K562 (cell line): ENCODE measurements around the gene ARHGEF6. TPM values are rescaled to one million over a fixed set of nuclear protein-coding genes. Genes with fewer than 3 reads are reported as not detected.

ENCODE experiments used
- ATAC-seq: fragments of 200-7000 bp; cut with Tn5 transposase; 3 replicates; pipeline ENCODE4 v1.9.1; 2020; ENCODE audit warnings: moderate library complexity
- BruUV-seq: library from RNA; stranded (reverse); fragments of 400-500 nt; replicated peaks from 2 replicates; lab custom pipeline; 2021; lab: Mats Ljungman, UMichigan
- CTCF ChIA-PET: fragments of 300-600 bp; formaldehyde crosslinking; extraction: SDS; loops from one replicate; lab custom pipeline; 2021; ENCODE audit warnings: low intra/inter-chr PET ratio; lab: Yijun Ruan, JAX
- POLR2A ChIA-PET: fragments of 300-600, 350-650 bp; sonication (Branson Sonifier 250); formaldehyde crosslinking; extraction: SDS; loops from one replicate; lab custom pipeline; 2021; ENCODE audit warnings: antibody characterized with exemption, inconsistent platforms; lab: Yijun Ruan, JAX
- DNase-seq, 4 experiments: peaks; one replicate each; pipeline versions ENCODE4 v3.0.0 to v3.0.0-alpha.2; 2011 to 2018; ENCODE audit warnings: low spot score in 3 of 4, mixed read lengths in 3 of 4; ENCODE audit errors: extremely low read depth in 1 of 4
- FAIRE-seq: peaks from 2 replicates; lab custom pipeline; 2011; peaks lifted over from hg19 to GRCh38; lab: Jason Lieb, UNC
- H2AFZ ChIP-seq: 2 replicates; pipeline ENCODE4 v1.6.0; 2011; ENCODE audit warnings: low read depth, low read length, control low read depth, inconsistent platforms
- H3K27ac ChIP-seq: fragments of 200-600 bp; 3 replicates; pipeline ENCODE4 v1.8.0; 2011; ENCODE audit warnings: low read depth, mild to moderate bottlenecking, control low read depth, inconsistent platforms, low read length, moderate library complexity, mixed read lengths; ENCODE audit errors: extremely low read depth
- H3K27me3 ChIP-seq, 2 experiments: fragments of 300-600 bp in 1 of 2; 2 replicates in 1 of 2; 3 replicates in 1 of 2; pipeline versions ENCODE4 v1.6.0 to v1.8.0; 2011; ENCODE audit warnings: inconsistent platforms in 2 of 2, low read length in 2 of 2, mild to moderate bottlenecking in 1 of 2, mixed read lengths in 1 of 2, moderate library complexity in 1 of 2; ENCODE audit not compliant: control insufficient read depth in 2 of 2, insufficient read depth in 2 of 2
- H3K36me3 ChIP-seq: fragments of 300-600 bp; 3 replicates; pipeline ENCODE4 v1.8.0; 2011; ENCODE audit warnings: mild to moderate bottlenecking, low read length, inconsistent platforms; ENCODE audit not compliant: control insufficient read depth, insufficient read depth
- H3K4me1 ChIP-seq, 2 experiments: fragments of 200-600 bp in 1 of 2; replicated peaks in 1 of 2; 2 replicates in 1 of 2; 3 replicates in 1 of 2; pipeline versions ENCODE4 v1.5.1 to v1.8.0; 2011; ENCODE audit warnings: inconsistent platforms in 2 of 2, low read length in 2 of 2, mild to moderate bottlenecking in 1 of 2, mixed read lengths in 1 of 2, moderate library complexity in 1 of 2; ENCODE audit not compliant: control insufficient read depth in 2 of 2, insufficient read depth in 2 of 2
- H3K4me2 ChIP-seq: 2 replicates; pipeline ENCODE4 v1.6.1; 2011; ENCODE audit warnings: low read length, control low read depth, inconsistent platforms, mixed read lengths; ENCODE audit not compliant: insufficient read depth
- H3K4me3 ChIP-seq: fragments of 200-600 bp; sonication (generic), shearing (Covaris generic); 2 replicates; pipeline ENCODE4 v1.5.1; 2016; ENCODE audit warnings: control low read depth, inconsistent platforms
- H3K79me2 ChIP-seq: fragments of 200-600 bp; 3 replicates; pipeline ENCODE4 v1.8.0; 2011; ENCODE audit warnings: low read length, inconsistent platforms; ENCODE audit not compliant: control insufficient read depth, insufficient read depth
- H3K9ac ChIP-seq, 2 experiments: 2 replicates each; pipeline versions ENCODE4 v1.6.0 to v1.6.1; 2011; ENCODE audit warnings: low read depth in 2 of 2, low read length in 2 of 2, control low read depth in 1 of 2, inconsistent platforms in 1 of 2, mild to moderate bottlenecking in 1 of 2, mixed read lengths in 1 of 2; ENCODE audit not compliant: insufficient read depth in 1 of 2
- H3K9me1 ChIP-seq: one replicate; pipeline ENCODE4 v1.6.0; 2011; ENCODE audit warnings: inconsistent platforms, mild to moderate bottlenecking, low read length, moderate library complexity; ENCODE audit not compliant: control insufficient read depth, insufficient read depth
- H3K9me3 ChIP-seq: replicated peaks from 2 replicates; pipeline ENCODE4 v1.5.1; 2011; ENCODE audit warnings: low read depth, low read length, inconsistent platforms; ENCODE audit not compliant: control insufficient read depth, insufficient read depth
- H4K20me1 ChIP-seq: replicated peaks from 2 replicates; pipeline ENCODE4 v1.6.1; 2011; ENCODE audit warnings: low read length, inconsistent platforms, mixed read lengths; ENCODE audit not compliant: control insufficient read depth, insufficient read depth
- ARNT ChIP-seq, 2 experiments: fragments of 450-650 bp; IDR thresholded peaks; 2 replicates each; pipeline ENCODE4 v1.6.1; 2016; ENCODE audit warnings: mild to moderate bottlenecking in 1 of 2
- BCL6 ChIP-seq: fragments of 250-450 bp; sonication (Bioruptor Pico); IDR thresholded peaks from 2 replicates; pipeline ENCODE4 v1.4.0; 2020
- CAMTA2 ChIP-seq: fragments of 250-450 bp; sonication (Bioruptor Pico); conservative IDR thresholded peaks from 2 replicates; pipeline ENCODE4 v1.5.1; 2022
- CBFA2T3 ChIP-seq: fragments of 450-650 bp; IDR thresholded peaks from 2 replicates; pipeline ENCODE4 v1.6.1; 2017
- CBX5 ChIP-seq: IDR thresholded peaks from 2 replicates; pipeline ENCODE4 v1.6.1; 2014; ENCODE audit warnings: low read depth, borderline replicate concordance
- CC2D1A ChIP-seq: fragments of 450-650 bp; IDR thresholded peaks from 2 replicates; pipeline ENCODE4 v1.6.1; 2017; ENCODE audit warnings: mild to moderate bottlenecking
- CEBPB ChIP-seq: fragments of 450-650 bp; IDR thresholded peaks from 2 replicates; pipeline ENCODE4 v1.6.1; 2016; ENCODE audit warnings: missing genetic modification characterization, missing compliant biosample characterization
- DACH1 ChIP-seq: fragments of 450-650 bp; IDR thresholded peaks from 2 replicates; pipeline ENCODE4 v1.6.1; 2018; ENCODE audit not compliant: partially characterized antibody
- ILF3 ChIP-seq: fragments of 450-650 bp; IDR thresholded peaks from 2 replicates; pipeline ENCODE4 v1.6.1; 2018; ENCODE audit warnings: antibody characterized with exemption, mild to moderate bottlenecking, moderate library complexity, borderline replicate concordance
- KDM1A ChIP-seq, 2 experiments: fragments of 450-650 bp; IDR thresholded peaks; 2 replicates each; pipeline ENCODE4 v1.6.1; 2016; ENCODE audit warnings: mild to moderate bottlenecking in 2 of 2
- MBD1 ChIP-seq: fragments of 250-450 bp; sonication (Bioruptor Pico); IDR thresholded peaks from 2 replicates; pipeline ENCODE4 v1.8.0; 2022; ENCODE audit warnings: inconsistent platforms
- NCOA6 ChIP-seq: fragments of 450-650 bp; IDR thresholded peaks from 2 replicates; pipeline ENCODE4 v1.6.1; 2017; ENCODE audit warnings: mild to moderate bottlenecking
- RAD21 ChIP-seq, 2 experiments: fragments of 250-450 bp in 1 of 2; fragments of 450-650 bp in 1 of 2; sonication (Bioruptor Pico) in 1 of 2; formaldehyde crosslinking in 1 of 2; IDR thresholded peaks in 1 of 2; conservative IDR thresholded peaks in 1 of 2; 2 replicates each; pipeline versions ENCODE4 v1.4.0 to v1.8.0; 2020 to 2022; ENCODE audit warnings: mild to moderate bottlenecking in 2 of 2, moderate library complexity in 1 of 2
- RBM14 ChIP-seq: fragments of 200-400 bp; formaldehyde crosslinking; IDR thresholded peaks from 2 replicates; pipeline ENCODE4 v1.6.1; 2018; ENCODE audit warnings: low read depth, mild to moderate bottlenecking, low read length, moderate library complexity, borderline replicate concordance; ENCODE audit not compliant: insufficient read depth
- RNF2 ChIP-seq: sonication (generic); IDR thresholded peaks from 2 replicates; pipeline ENCODE4 v1.6.1; 2016
- TSC22D4 ChIP-seq: fragments of 450-650 bp; IDR thresholded peaks from 2 replicates; pipeline ENCODE4 v1.6.1; 2016; ENCODE audit warnings: missing genetic modification characterization, missing biosample characterization, control low read depth
- ZKSCAN8 ChIP-seq: fragments of 200-800 bp; sonication (Bioruptor generic); IDR thresholded peaks from 2 replicates; pipeline ENCODE4 v1.6.1; 2016; ENCODE audit warnings: missing genetic modification characterization, missing compliant biosample characterization
- ZNF75A ChIP-seq: fragments of 450-650 bp; formaldehyde crosslinking; IDR thresholded peaks from 2 replicates; pipeline ENCODE4 v1.4.0; 2020; ENCODE audit warnings: mild to moderate bottlenecking
- ZNF766 ChIP-seq: fragments of 200-800 bp; sonication (Bioruptor generic); conservative IDR thresholded peaks from 2 replicates; pipeline ENCODE4 v1.6.1; 2016; ENCODE audit warnings: missing genetic modification characterization, missing compliant biosample characterization
- WGBS: fragments of 100-300 bp; shearing (Covaris generic); methylation state at CpG from one replicate; pipeline ENCODE4 v1.1.6; 2016; ENCODE audit warnings: low coverage, mixed read lengths; ENCODE audit not compliant: insufficient coverage; ENCODE audit errors: missing lambda C conversion rate; 5-methylcytosine and 5-hydroxymethylcytosine counted together
- in situ Hi-C: fragments of 300-500 bp; cut with MboI; formaldehyde crosslinking; loops from 4 replicates; pipeline ENCODE4 v1.15.0; 2018; ENCODE audit warnings: inconsistent platforms, mixed read lengths
- intact Hi-C: fragments of 100-400 bp; cut with micrococcal nuclease; formaldehyde crosslinking; loops from 2 replicates; pipeline ENCODE4 v1.14.2; 2022
- polyA plus RNA-seq, 8 experiments: library from polyadenylated mRNA; depleted of rRNA in 4 of 8; stranded (reverse) in 5 of 8; unstranded in 3 of 8; fragments of >200 nt; fragmentation: Nextera tagmentation in 2 of 8; fragmentation: Illumina TruSeq in 1 of 8; extraction: Ambion mirVana in 2 of 8; extraction: Trizol in 1 of 8; gene quantifications; 2 replicates each; pipeline versions ENCODE4 v1.2.1 to v1.2.3, GENCODE V29; 2011 to 2014; ENCODE audit warnings: inconsistent platforms in 1 of 8, missing spikeins in 1 of 8
- total RNA-seq, 7 experiments: library from RNA; depleted of rRNA in 6 of 7; stranded (reverse); fragments of >200 nt in 6 of 7; fragmentation: Illumina TruSeq in 2 of 7; extraction: Trizol in 2 of 7; gene quantifications; 2 replicates each; pipeline versions ENCODE4 v1.2.1 to v1.2.3, GENCODE V29; 2011 to 2021; ENCODE audit warnings: low replicate concordance in 1 of 7
- TF ChIP-seq, protein P1 (sequence below), 3 experiments: IDR thresholded peaks in 2 of 3; conservative IDR thresholded peaks in 1 of 3; 2 replicates each; pipeline ENCODE4 v1.5.1; 2011 to 2012; ENCODE audit warnings: low read length in 3 of 3, mild to moderate bottlenecking in 3 of 3, control low read depth in 2 of 3, improper control_type of control experiment in 1 of 3, inconsistent platforms in 1 of 3, low read depth in 1 of 3, mixed read lengths in 1 of 3, moderate library complexity in 1 of 3; ENCODE audit not compliant: insufficient read depth in 2 of 3
- TF ChIP-seq, protein P2 (sequence below): sonication (generic); formaldehyde crosslinking; IDR thresholded peaks from 2 replicates; pipeline ENCODE4 v1.8.0; 2022; ENCODE audit warnings: missing genetic modification reagents, mild to moderate bottlenecking, borderline replicate concordance

Gene ARHGEF6
- total and polyA plus RNA-seq, 9 of the 15 experiments (the other 6 are each of a cell fraction or from before 2014, with no cell fraction given), result 2.9 to 22.1 (median 13.3) TPM

GRCh38 chrX:136735601-136736000 lies 45.1 kb downstream of the ARHGEF6 start:
- Histone ChIP-seq H3K27ac (no peak overlapping the region), H3K9me3 (no peaks in the 10 kb centered on the region), H3K36me3 (no peaks in the 10 kb centered on the region), H4K20me1 (no peaks in the 10 kb centered on the region), H3K9ac (no peak overlapping the region), H3K4me2 (no peak overlapping the region), H3K4me3 (no peak overlapping the region), H2AFZ (no peak overlapping the region), H3K9me1 (no peaks in the 10 kb centered on the region), H3K79me2 (no peaks in the 10 kb centered on the region), H3K4me1 (peaks cover 0 to 5% of the 10 kb centered on the region in 2 experiments; a peak in 2 of 5 replicates), H3K27me3 (no peaks in the 10 kb centered on the region)
- BruUV-seq, result no TSS peak
- CTCF ChIA-PET, result no interaction called here
- FAIRE-seq (no peak), ATAC-seq (no peak), DNase-seq (no peak)
- POLR2A ChIA-PET, result no interaction called here
- intact Hi-C loops (no loop called here), in situ Hi-C loops (no loop called here)
- 22% methylated on average over 1 of the region's 1 CpG for WGBS
- no peak for TF ChIP-seq RNF2
- no peak for TF ChIP-seq ZNF75A (CRISPR knock-in tag)
- no peak for TF ChIP-seq CAMTA2 (CRISPR knock-in tag)
- no peak for TF ChIP-seq BCL6 (CRISPR knock-in tag)
- TF ChIP-seq CBFA2T3, result peak; percentile 39; the same call in 1 of the 2 replicates
- peak; percentile 12 to 20; a peak in 1 of 4 replicates for TF ChIP-seq KDM1A (IDR thresholded peaks at IDR 0.05)
- no peak for TF ChIP-seq RBM14
- TF ChIP-seq CBX5, result no peak
- TF ChIP-seq ARNT (IDR thresholded peaks at IDR 0.05), result no peak
- no peak for TF ChIP-seq NCOA6
- 0 out of 4 replicates have a peak, but pooled peaks of 1 of the 2 experiments have one; percentile 12 for TF ChIP-seq RAD21 (CRISPR knock-in tag; conservative IDR thresholded peaks at IDR 0.05 in 1 of 2, IDR thresholded peaks at IDR 0.05 in 1 of 2)
- no peak for TF ChIP-seq ZKSCAN8
- TF ChIP-seq ILF3, result no peak
- TF ChIP-seq CC2D1A, result no peak
- TF ChIP-seq, protein P1, sequence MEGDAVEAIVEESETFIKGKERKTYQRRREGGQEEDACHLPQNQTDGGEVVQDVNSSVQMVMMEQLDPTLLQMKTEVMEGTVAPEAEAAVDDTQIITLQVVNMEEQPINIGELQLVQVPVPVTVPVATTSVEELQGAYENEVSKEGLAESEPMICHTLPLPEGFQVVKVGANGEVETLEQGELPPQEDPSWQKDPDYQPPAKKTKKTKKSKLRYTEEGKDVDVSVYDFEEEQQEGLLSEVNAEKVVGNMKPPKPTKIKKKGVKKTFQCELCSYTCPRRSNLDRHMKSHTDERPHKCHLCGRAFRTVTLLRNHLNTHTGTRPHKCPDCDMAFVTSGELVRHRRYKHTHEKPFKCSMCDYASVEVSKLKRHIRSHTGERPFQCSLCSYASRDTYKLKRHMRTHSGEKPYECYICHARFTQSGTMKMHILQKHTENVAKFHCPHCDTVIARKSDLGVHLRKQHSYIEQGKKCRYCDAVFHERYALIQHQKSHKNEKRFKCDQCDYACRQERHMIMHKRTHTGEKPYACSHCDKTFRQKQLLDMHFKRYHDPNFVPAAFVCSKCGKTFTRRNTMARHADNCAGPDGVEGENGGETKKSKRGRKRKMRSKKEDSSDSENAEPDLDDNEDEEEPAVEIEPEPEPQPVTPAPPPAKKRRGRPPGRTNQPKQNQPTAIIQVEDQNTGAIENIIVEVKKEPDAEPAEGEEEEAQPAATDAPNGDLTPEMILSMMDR (IDR thresholded peaks at IDR 0.05 in 2 of 3, conservative IDR thresholded peaks at IDR 0.05 in 1 of 3; ENCODE audit: insufficient read depth in 2 of 3, low read depth in 1 of 3, low read length in 3 of 3), result 0 out of 6 replicates have a peak, but pooled peaks of 1 of the 3 experiments have one; percentile 4
- no peak for TF ChIP-seq MBD1 (CRISPR knock-in tag)
- TF ChIP-seq DACH1, result no peak
- TF ChIP-seq, protein P2, sequence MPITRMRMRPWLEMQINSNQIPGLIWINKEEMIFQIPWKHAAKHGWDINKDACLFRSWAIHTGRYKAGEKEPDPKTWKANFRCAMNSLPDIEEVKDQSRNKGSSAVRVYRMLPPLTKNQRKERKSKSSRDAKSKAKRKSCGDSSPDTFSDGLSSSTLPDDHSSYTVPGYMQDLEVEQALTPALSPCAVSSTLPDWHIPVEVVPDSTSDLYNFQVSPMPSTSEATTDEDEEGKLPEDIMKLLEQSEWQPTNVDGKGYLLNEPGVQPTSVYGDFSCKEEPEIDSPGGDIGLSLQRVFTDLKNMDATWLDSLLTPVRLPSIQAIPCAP (CRISPR knock-in tag), result no peak
- no peak for TF ChIP-seq TSC22D4 (tag)
- TF ChIP-seq ZNF766 (CRISPR knock-in tag), result no peak
- TF ChIP-seq CEBPB (tag), result no peak
